Measurements from ENCODE around the gene TGM3.

DNA sequence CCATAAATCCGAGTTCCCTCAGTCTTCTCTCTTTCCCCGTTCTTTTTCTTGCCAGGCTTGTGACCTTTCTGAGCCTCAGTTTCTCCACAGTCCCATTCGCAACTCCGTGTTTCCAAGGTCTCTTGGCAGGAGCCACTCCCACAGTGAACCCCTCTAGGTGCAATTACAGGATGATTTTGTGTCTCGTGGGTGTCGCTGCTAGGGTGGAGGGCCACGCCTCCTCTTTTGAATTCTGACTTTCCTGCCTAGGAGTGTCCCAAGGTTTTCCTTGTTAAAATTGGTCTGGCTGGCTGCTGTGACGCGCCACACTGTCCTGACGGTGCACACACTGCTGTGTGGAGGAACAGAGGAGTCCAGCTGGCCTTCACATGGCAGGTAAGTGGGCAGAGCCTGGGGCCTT is 84.8 kb downstream of the TGM3 start, which contains the start of gene TGM6:
- TF ChIP-seq POLR2A (IDR thresholded peaks at IDR 0.05) = no peak
- TF ChIP-seq, protein P1, sequence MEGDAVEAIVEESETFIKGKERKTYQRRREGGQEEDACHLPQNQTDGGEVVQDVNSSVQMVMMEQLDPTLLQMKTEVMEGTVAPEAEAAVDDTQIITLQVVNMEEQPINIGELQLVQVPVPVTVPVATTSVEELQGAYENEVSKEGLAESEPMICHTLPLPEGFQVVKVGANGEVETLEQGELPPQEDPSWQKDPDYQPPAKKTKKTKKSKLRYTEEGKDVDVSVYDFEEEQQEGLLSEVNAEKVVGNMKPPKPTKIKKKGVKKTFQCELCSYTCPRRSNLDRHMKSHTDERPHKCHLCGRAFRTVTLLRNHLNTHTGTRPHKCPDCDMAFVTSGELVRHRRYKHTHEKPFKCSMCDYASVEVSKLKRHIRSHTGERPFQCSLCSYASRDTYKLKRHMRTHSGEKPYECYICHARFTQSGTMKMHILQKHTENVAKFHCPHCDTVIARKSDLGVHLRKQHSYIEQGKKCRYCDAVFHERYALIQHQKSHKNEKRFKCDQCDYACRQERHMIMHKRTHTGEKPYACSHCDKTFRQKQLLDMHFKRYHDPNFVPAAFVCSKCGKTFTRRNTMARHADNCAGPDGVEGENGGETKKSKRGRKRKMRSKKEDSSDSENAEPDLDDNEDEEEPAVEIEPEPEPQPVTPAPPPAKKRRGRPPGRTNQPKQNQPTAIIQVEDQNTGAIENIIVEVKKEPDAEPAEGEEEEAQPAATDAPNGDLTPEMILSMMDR (IDR thresholded peaks at IDR 0.05) = no peak
